Colonic mucosa (tissue), 4 donors: ENCODE measurements around the gene HAO1. TPM values are rescaled to one million over a fixed set of nuclear protein-coding genes. Genes with fewer than 3 reads are reported as not detected.

Experiments
- DNase-seq: peaks from one replicate; pipeline ENCODE4 v3.0.0-alpha.2; 2020
- H3K27ac ChIP-seq: fragments of 200-600 bp; one replicate; pipeline ENCODE4 v1.8.0; 2021
- H3K27me3 ChIP-seq: fragments of 200-600 bp; one replicate; pipeline ENCODE4 v1.8.0; 2021
- H3K36me3 ChIP-seq: fragments of 200-600 bp; one replicate; pipeline ENCODE4 v1.8.0; 2021
- H3K4me1 ChIP-seq: fragments of 200-600 bp; one replicate; pipeline ENCODE4 v1.8.0; 2021; ENCODE audit warnings: mild to moderate bottlenecking
- H3K4me3 ChIP-seq: fragments of 200-600 bp; one replicate; pipeline ENCODE4 v1.8.0; 2021
- H3K9ac ChIP-seq, 2 donors: one replicate each; pipeline ENCODE4 v1.7.0; 2013; ENCODE audit warnings: control low read depth in 2 of 2, low read depth in 2 of 2, low read length in 2 of 2
- H3K9me3 ChIP-seq: fragments of 200-600 bp; one replicate; pipeline ENCODE4 v1.8.0; 2021
- intact Hi-C: fragments of 100-400 bp; cut with DNase I; formaldehyde crosslinking; loops from one replicate; pipeline ENCODE4 v1.14.1; 2022
- total RNA-seq, 2 donors: library from RNA; stranded (reverse); fragmentation: NEBNext Ultra II Directional in 1 of 2; extraction: Animal tissue kit (Norgen Biotek cat#: 25700) in 1 of 2; gene quantifications; one replicate each; pipeline ENCODE4 v1.2.1, GENCODE V29; 2021
- TF ChIP-seq, protein P1 (sequence below): fragments of 200-600 bp; IDR thresholded peaks from one replicate; pipeline ENCODE4 v1.8.0; 2022; ENCODE audit warnings: antibody characterized with exemption, mild to moderate bottlenecking
- donor health status: healthy.
- donor health status: DM: no; HTN: no; CAD: no.
- donor health status: DM: no; HTN: no; CAD: no.

HAO1 gene
- total RNA-seq, 2 donors from 2014 or later: not detected

GRCh38 chr20:7859356-7859802 lies 80.9 kb downstream of the HAO1 start:
- intact Hi-C loops: no loop called here
- no peaks in the 10 kb centered on the region for H3K27me3 ChIP-seq
- TF ChIP-seq, protein P1, sequence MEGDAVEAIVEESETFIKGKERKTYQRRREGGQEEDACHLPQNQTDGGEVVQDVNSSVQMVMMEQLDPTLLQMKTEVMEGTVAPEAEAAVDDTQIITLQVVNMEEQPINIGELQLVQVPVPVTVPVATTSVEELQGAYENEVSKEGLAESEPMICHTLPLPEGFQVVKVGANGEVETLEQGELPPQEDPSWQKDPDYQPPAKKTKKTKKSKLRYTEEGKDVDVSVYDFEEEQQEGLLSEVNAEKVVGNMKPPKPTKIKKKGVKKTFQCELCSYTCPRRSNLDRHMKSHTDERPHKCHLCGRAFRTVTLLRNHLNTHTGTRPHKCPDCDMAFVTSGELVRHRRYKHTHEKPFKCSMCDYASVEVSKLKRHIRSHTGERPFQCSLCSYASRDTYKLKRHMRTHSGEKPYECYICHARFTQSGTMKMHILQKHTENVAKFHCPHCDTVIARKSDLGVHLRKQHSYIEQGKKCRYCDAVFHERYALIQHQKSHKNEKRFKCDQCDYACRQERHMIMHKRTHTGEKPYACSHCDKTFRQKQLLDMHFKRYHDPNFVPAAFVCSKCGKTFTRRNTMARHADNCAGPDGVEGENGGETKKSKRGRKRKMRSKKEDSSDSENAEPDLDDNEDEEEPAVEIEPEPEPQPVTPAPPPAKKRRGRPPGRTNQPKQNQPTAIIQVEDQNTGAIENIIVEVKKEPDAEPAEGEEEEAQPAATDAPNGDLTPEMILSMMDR: no peak
- no peak overlapping the region for H3K27ac ChIP-seq
- no peaks in the 10 kb centered on the region for H3K9me3 ChIP-seq
- no peaks in the 10 kb centered on the region for H3K4me1 ChIP-seq
- no peaks in the 10 kb centered on the region for H3K36me3 ChIP-seq
- no peak overlapping the region for H3K4me3 ChIP-seq
- DNase-seq: no peak
- H3K9ac ChIP-seq: no peak overlapping the region

DNA sequence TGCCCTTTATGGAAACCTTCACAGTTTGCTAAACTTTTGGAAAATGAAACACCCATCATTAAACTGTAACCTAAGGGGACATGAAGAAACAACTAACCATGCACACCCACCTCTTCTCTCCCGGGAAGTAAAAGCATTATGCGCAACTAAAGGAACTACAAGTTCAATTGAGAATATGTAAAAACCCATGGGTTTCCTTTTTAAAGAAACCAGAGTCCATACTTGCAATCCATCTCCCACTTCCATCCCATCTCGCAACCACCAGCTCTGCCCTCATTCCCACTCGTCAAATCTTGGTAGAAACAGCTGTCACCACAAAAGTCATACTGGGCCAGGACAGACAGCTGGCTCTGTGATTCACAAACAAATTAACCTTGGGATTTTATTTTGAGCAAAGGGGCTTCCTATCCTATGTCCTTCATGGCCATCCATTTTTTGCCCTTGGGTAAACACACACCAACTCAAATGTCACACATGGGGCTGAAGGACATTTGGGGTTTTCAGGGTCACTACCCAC lies 81.5 kb downstream of the HAO1 start:
- TF ChIP-seq, protein P1: no peak
- no peak overlapping the region for H3K27ac ChIP-seq
- H3K9ac ChIP-seq: no peak overlapping the region
- H3K36me3 ChIP-seq: no peaks in the 10 kb centered on the region
- no peaks in the 10 kb centered on the region for H3K27me3 ChIP-seq
- H3K4me1 ChIP-seq: no peaks in the 10 kb centered on the region
- H3K4me3 ChIP-seq: no peak overlapping the region
- DNase-seq: no peak
- no peaks in the 10 kb centered on the region for H3K9me3 ChIP-seq
- intact Hi-C loops: no loop called here

DNA sequence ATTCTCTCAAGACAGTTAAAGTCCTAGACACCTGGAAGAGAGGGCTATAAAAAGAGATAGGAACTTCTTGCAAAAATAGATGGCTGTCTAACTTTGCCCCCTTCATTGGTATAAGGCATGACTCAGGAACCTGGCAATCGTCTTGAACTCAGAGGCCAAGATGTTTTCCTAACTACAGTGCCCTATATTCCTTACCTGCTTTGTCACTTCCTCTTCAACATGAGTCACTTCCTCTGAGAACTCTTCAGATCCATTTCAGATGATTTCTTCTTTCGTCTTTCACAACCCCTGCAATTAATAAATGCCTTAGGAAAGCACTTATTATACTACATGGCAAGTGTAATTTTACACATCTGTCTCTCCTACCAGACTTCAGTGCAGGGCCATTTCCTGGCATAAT lies 83.5 kb downstream of the HAO1 start:
- Histone ChIP-seq H3K9me3 (no peaks in the 10 kb centered on the region), H3K4me3 (no peak overlapping the region), H3K9ac (no peak overlapping the region), H3K27ac (no peak overlapping the region), H3K27me3 (no peaks in the 10 kb centered on the region), H3K36me3 (no peaks in the 10 kb centered on the region), H3K4me1 (no peaks in the 10 kb centered on the region)
- TF ChIP-seq, protein P1: no peak
- DNase-seq: no peak
- intact Hi-C loops: no loop called here

GRCh38 chr20:7855545-7855944 lies 84.7 kb downstream of the HAO1 start:
- no peak overlapping the region for H3K9ac ChIP-seq
- no peaks in the 10 kb centered on the region for H3K27me3 ChIP-seq
- TF ChIP-seq, protein P1: no peak
- no peaks in the 10 kb centered on the region for H3K4me1 ChIP-seq
- no peak for DNase-seq
- H3K27ac ChIP-seq: no peak overlapping the region
- intact Hi-C loops: no loop called here
- H3K36me3 ChIP-seq: no peaks in the 10 kb centered on the region
- no peaks in the 10 kb centered on the region for H3K9me3 ChIP-seq
- H3K4me3 ChIP-seq: no peak overlapping the region

- no peak for DNase-seq
- TF ChIP-seq, protein P1: no peak
- H3K4me3 ChIP-seq: no peak overlapping the region
- intact Hi-C loops: no loop called here
- H3K27me3 ChIP-seq: no peaks in the 10 kb centered on the region
- H3K27ac ChIP-seq: no peak overlapping the region
- H3K9ac ChIP-seq: no peak overlapping the region
- H3K36me3 ChIP-seq: no peaks in the 10 kb centered on the region
- H3K4me1 ChIP-seq: no peaks in the 10 kb centered on the region
- no peaks in the 10 kb centered on the region for H3K9me3 ChIP-seq
Measured at GRCh38 chr20:7853493-7853892, 86.8 kb downstream of the HAO1 start.
